GM19193 (cell line): Measurements from ENCODE around the gene TMEM208.

Experiments used
- POLR2A ChIP-seq: IDR thresholded peaks from 4 replicates; pipeline ENCODE4 v1.6.1; 2011; ENCODE audit not compliant: insufficient read depth, insufficient read length; ENCODE audit errors: extremely low read depth

The TMEM208 gene

DNA sequence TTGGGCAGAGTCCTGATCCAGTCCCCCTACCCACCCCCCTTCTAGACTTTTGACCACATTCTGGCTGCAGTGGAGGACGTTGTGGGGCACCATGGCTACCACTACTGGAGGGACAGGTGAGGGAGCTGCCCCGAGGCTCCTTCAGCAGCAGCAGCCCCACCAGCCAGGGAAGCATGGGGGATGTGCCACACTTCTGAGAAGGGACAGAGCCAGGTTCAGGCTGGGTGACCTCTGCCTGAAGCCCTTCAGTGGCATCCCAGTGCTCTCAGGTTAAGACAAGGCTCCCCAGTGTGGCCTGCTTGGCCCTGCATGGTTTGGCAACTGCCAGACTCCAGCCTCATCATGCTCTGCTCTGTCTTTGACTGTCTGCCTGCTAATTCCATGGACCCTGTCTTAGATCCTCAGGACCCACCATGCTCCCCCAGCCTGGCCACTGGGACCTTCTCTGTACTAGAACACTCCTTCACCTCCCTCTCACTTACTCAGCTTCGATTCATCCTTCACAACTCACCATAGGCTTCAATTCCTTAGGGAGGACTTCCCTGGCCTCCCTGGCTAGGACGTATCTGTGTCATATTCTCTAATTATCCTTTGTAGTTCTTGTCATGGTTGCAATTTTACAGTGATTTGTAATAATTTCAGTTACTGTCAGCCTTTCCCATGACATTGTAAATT is 30.7 kb downstream of the TMEM208 start:
- no peak for TF ChIP-seq POLR2A

DNA sequence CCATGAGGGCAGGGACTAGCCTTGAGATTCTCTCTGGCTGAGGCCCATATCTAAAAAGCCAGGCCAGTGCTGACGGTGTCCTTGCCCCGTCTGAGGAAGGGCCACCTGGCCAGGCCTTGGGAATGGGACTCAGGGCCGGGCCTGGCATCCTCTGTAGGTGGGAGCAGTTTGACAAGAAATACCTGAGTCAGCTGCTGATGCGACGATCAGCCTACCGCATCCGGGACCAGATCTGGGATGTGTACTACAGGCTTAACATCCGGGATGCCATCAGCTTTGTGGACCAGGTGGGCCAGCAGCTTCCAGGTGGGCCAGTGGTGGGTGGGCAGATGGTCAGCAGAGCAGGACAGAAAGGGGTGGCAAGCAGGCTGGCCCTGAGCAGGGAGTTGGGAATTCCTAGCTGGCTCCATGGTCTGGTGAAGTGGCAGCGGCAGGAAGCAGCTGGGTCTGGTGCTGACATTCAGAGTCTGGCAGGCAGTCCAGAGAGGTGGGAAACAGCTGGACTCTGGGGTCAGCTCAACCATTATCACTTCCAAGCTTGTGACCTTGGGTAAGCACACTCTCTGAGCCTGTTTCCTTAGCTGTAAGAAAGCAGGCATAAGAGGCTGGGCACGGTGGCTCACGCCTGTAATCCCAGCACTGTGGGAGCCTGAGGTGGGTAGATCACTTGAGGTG is 31.4 kb downstream of the TMEM208 start:
- TF ChIP-seq POLR2A = no peak

DNA sequence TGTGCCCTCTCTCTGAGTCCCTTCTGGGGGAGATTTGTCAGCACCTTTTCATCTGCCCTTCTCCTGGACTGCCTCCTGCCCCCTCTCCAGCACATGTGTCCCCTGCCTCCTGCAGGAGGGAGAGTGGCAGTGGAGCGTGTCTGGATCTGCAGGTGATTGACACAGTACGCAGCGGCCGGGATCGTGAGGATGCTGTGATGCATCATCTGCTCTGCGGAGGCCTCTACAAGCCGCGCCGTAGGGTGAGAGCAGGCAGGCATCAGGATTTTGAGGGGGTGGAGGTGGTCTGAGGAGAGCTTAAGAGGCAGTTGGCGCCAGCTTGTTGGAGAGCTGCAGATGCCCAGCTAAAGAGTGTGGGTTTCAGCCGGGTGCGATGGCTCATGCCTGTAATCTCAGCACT is 32.8 kb downstream of the TMEM208 start:
- TF ChIP-seq POLR2A = no peak

DNA sequence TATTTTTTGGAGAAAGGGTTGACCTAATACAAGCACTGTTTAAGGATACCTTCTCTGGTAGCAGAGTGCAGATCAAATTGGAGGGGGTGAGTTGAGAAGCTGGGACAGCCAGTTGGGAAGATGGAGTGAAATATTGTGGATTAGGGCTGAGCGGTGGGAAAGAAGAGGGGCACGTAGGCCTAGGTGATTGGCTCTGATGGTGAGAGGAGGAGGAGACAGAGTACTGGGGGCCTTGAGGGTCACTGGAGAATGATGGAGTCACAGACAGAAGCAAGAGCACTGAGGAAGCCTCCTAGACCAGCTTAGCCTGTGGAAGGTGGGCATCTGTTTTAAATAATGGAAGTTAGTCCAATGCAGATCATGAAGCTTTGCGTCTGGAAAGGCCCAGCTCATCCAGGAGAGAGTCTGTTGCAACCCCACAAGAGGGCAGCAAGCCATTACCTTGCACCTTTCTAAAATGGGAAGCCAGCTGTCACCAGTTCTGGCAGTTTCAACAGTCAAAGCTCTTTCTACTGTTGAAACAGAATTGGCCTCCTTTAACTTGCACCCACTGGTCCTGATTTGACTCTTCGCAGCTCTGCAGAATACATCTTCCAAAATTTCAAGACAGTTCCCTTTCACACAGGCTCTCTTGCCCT is 33.6 kb downstream of the TMEM208 start:
- no peak for TF ChIP-seq POLR2A

DNA sequence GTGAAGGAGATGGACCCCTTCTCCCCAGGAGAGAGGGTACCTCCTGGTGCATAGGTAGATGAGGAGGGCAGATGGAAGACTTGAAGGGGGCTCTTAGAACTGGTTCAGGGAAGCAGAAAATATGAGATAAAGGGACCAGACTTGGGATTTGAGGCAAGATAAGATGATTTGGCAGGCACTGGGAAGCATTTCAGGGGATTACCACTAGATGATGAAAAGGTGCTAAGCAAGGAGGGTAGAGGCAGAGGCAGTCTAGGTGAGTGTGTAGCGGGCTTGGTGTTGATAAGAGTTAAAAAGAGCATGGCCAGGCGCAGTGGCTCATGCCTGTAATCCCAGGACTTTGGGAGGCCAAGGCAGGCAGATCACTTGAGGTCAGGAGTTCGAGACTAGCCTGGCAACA is 36.3 kb downstream of the TMEM208 start:
- TF ChIP-seq POLR2A = no peak

DNA sequence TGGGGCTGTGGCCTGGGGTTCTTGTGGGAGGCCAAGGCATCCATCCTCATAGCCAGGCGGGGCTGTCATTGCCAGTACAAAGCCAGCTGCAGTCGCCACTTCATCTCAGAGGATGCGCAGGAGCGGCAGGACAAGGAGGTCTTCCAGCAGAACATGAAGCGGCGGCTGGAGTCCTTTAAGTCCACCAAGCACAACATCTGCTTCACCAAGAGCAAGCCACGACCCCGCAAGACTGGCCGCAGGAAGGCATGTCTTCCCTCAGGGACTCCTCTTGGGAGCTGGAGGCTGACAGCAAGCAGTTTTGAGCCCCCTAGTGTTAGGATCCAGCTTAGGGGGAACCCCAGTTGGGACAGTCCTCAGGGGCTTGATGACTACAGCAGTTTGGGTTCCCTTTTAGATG is 37.3 kb downstream of the TMEM208 start:
- TF ChIP-seq POLR2A = no peak

DNA sequence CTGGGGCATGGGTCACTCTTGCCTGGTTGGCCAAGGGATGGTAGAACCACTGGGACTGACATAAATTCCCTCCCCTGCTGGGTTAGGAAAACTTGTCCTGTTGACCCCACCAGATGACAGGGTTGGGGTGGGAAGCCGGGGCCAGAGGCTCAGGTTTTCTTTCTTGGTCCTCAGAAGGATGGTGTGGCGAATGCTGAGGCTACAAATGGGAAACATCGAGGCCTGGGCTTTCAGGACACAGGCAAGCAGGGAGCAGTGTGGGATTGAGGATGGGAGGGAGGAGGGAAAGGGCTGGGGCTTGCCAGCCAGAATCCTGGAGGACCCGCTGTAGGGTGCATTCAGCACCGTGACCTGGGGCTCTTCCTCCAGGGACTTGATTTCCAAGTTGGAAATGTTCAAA is 37.9 kb downstream of the TMEM208 start:
- no peak for TF ChIP-seq POLR2A

DNA sequence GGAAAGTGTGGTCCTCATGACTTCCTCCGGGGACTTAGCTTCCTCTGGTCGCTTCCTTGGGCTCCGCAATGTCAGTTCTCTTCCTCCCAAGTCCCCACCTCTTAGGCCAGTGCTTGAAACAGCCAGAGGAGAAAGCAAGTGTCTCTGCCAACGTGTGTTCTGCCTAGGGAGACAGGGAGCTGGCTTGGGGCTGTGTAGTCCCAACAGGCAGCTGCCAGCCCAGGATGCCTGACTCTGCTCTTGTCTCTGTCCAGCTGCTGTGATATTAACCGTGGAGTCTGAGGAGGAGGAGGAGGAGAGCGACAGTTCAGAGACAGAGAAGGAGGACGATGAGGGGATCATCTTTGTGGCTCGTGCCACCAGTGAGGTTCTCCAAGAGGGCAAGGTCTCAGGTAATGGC is 38.9 kb downstream of the TMEM208 start:
- TF ChIP-seq POLR2A = no peak

DNA sequence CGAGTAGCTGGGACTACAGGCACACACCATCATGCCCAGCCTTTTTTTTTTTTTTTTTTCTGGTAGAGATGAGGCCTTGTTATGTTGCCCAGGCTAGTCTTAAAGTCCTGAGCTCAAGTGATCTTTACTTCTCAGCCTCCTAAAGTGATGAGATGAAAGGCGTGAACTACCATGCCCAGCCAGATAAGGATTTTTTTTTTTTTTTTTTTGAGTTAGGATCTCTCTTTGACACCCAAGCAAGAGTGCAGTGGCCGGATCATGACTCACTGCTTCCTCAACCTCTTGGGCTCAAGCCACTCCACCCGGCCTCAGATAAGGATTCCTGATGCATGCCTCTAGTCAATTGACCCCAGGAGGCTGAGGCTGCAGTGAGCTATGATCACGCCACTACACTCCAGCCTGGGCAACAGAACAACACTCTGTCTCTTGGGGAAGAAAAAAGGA is 41.2 kb downstream of the TMEM208 start:
- no peak for TF ChIP-seq POLR2A

DNA sequence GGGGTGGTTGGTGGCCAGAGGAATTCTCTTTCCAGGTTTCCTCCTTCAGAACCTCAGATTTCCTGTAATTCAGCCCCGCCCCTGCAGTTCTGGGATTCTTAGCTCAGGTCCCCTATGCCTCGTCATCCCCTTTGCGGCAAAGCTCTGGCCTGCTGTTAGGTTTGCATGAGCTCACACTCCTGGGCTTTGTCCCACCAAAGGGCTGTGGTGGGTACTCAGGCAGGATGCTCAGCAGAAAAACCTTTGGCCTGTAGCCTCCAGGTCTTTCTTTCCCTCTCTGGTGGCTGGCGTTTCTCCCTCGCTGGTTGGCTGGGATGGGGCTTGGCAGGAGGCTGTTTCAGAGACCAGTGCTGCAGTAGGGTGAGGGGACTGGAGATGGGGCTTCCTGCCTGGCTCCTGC is 42.8 kb downstream of the TMEM208 start:
- TF ChIP-seq POLR2A = no peak

DNA sequence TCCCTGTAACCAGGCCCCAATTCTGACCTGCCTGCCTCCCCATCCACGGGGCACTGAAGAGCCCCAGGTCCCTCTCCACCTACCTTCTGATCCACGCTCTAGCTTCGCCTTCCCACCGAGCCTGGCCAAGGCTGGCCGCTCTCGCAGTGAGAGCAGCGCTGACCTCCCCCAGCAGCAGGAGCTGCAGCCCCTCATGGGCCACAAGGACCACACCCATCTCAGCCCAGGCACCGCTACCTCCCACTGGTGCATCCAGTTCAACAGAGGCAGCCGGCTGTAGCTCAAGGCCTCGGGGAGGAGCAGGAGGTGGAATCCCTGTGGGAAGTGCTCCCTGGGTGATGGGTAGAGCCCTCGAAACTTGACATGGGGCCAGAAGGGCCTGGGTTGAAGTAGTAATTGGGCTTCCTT is 44.0 kb downstream of the TMEM208 start:
- no peak for TF ChIP-seq POLR2A

DNA sequence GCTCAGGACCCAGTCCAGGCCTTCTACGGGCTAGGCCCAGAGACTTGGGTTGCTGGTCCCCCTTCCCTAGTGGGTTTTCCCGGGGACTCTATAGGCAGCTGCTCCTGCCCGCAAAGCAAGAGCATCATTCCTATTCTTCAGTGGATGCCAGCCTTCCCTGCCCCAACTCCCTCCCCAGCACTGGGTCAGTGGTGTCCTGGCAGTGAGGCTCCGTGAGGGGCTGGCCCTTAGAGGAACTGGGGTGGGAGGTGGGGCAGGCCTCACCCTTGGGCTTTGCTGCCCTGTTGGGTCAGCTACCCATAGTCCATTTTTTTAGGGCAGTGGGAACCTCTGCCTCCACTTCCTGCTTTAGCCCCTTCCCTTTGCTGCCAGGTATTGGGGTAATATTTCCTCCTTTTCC is 44.5 kb downstream of the TMEM208 start:
- no peak for TF ChIP-seq POLR2A

DNA sequence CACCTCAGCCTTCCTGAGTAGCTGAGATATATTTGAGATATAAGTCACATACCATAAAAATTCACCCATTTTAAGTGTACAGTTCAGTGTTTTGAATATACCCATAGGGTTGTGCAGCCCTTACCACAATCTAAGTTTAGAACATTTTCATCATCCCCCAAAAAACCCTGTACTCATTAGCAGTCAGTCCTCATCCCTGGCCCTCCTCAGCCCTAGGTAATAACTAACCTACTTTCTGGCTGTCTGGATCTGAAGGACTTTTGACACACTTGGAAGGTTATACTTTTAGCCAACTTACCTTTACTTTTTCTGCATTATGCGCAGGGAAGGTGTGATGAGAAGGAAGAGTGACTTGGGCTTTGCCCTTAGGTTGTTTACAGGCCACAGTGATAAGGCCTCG is 48.4 kb downstream of the TMEM208 start:
- TF ChIP-seq POLR2A = no peak

DNA sequence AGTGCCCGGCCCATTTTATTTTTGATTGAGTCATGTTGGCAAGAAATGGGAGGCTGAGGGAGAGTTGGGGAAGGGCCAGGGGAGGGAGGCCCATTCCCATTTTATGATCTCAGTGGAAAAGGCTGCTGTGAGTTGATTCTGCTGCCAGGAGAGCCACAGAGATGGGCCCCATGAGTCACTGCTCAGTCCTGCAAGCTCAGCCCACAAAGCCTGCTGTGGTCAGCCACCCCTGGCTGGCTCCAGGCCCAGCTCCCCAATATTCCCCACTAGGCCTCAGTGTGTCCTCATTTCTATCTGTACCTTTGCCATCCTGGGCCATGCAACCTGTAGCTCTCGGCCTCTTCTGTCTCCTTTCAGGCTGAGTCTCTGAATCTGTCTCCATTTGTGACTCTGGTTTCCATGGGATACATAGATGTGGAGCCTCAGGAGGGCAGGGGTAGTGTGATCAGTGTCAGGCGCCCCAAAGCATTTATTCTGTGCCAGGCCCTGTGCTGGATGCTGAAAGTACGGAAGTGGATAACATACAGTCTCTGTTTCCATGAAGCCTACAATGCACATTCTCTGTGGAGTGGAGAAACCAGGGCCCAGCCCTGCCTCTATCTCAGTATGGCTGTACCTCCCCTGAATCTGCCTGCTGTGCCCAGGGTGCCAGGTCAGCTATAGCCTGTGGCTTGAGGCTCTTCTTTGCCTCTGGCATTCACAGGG is 50.5 kb downstream of the TMEM208 start:
- no peak for TF ChIP-seq POLR2A

DNA sequence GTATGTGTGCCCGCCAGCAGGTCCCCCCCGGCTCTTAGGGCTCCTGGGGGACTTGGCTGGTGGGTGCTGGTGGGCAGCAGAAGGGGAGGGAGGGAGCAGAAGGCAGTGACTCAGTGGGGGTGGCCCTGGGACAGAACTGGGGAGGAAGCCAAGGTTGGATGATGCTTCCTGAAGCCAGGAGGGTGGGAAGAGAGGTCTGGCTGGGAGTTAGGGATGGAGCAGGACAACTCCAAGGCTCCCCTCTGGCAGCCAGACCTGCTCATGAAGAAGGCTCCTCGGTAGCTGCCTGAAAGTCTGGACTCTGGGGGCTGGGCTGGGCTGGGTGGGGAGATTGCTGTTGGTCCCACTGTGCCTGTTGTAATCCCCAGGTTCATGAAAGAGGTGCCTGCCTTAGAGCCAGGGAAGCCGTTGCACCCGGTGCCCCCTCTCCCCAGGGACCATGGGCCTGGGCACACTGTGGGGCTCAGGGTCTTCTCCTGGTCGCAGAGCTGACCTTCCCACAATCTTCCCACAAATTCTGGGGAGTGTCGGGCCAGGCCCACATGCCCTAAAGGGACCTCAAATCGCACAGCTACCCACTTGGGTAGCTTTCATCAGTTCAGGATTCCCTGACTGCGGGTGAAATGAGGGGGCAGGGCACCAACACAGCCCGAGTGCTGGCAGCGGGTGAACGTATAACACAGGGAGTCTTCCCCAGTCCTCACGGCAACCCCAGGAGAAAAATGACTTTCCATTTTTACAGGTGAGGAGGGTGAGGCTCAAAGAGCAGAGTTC is 51.3 kb downstream of the TMEM208 start:
- no peak for TF ChIP-seq POLR2A
